ENCODE measurements around the gene GNA15.
"Not testable (repeated sequence)": the region's sequence is repeated elsewhere in the genome, so short reads cannot be mapped to it uniquely, and the experiment has no call there.

GNA15 gene

DNA sequence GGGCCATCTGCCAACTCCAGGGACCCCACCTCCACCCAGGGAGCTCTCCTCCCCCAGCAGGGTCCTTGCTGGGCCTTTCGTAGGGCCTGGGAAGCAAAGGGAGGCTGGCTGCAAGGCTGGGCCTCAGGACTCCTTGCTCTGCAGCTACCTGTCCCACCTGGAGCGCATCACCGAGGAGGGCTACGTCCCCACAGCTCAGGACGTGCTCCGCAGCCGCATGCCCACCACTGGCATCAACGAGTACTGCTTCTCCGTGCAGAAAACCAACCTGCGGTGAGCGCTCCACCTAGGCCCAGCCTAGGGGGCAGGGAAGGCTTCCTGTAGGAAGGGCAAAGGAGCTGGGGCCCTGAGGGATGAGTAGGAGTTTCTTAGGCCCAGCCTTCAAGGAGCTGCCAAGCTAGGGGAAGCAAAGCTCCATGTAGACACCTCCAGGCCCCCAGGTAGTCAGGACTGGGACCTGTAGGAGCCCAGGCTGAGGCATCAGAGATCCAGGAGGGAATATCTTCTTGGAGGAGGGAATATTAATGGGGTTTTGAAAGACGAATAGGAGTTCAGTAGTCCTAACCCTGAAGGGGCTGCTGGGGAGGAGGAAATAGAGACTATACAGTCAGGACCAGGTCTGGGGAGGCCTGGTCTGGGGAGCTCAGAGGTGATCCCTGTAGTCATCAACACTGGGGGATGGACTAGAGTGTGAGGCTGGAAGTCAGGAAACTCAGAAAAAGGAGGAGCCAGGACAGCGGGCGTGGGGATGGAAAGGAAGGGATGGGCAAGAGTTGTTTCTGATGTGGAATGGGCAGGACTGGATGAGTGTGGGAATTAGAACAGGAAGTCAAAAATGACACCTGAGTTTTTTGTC is 16.0 kb downstream of the GNA15 start:
- no peak for DNase-seq

DNA sequence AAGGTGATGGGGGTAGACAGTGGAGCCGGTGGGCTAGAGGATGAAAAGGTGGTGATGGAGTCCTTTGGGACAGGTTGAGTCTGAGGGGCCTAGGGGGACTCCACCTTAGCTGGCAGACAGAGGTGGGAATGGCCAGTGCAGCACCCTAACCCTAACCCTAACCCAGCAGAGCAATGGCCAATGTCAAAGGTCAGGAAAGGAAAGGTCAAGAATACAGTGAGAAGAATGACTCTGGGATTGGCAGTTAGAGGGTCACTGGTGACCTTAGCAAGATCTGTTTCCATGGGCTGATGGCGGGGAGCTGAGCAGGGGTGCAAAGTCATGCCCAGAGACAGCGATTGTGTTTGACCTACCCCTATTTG is 16.6 kb downstream of the GNA15 start:
- no peak for DNase-seq

DNA sequence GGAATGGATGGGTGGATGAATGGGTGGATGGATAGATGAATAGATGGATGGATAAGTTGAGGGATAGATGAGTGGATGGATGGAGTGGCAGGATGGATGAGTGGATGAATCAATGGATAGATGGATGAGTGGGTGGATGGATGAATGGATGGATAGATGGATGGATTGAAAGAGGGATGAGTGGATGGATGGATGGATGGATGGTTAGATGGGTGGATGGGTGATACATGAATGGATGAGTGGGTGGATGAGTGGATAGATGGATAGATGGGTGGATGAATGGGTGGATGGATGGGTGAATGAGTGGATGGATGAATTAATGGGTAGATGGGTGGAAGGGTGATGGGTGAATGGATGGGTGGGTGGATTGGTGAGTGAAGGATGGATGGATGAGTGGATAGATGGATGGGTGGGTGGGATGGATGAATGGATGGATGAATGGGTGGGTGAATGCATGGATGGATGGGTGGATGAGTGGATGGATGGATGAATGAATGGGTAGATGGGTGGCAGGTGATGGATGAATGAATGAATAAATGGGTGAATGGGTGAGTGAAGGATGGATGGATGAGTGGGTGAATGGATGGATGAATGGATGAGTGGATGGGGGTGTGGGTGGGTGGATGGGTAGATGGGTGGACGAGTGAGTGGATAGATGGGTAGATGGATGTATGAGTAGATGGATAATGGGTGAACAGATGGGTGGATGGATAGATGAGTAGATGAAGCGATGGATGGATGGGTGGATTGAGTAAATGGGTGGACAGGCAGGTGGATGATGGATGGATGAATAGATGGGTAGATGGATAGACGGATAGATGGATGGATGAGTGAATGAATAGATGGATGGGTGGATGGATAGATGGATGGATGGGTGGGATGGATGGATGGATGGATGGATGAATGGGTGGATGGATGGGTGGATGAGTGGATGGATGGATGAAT is 17.7 kb downstream of the GNA15 start:
- DNase-seq: no peak

DNA sequence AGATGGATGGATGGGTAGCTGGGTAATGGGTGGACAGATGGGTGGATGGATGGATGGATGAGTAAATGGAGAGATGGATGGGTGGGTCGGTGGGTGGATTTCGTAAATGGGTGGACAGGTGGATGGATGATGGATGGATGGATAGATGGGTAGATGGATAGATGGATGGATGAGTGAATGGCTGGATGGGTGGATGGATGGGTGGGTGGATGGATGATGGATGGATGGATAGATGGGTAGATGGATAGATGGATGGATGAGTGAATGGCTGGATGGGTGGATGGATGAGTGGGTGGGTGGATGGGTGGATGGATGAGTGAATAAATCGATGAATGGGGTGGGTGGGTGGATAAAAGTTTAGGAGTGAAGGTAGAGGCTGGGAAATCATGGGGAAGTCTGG is 18.6 kb downstream of the GNA15 start:
- DNase-seq: not testable (repeated sequence)

DNA sequence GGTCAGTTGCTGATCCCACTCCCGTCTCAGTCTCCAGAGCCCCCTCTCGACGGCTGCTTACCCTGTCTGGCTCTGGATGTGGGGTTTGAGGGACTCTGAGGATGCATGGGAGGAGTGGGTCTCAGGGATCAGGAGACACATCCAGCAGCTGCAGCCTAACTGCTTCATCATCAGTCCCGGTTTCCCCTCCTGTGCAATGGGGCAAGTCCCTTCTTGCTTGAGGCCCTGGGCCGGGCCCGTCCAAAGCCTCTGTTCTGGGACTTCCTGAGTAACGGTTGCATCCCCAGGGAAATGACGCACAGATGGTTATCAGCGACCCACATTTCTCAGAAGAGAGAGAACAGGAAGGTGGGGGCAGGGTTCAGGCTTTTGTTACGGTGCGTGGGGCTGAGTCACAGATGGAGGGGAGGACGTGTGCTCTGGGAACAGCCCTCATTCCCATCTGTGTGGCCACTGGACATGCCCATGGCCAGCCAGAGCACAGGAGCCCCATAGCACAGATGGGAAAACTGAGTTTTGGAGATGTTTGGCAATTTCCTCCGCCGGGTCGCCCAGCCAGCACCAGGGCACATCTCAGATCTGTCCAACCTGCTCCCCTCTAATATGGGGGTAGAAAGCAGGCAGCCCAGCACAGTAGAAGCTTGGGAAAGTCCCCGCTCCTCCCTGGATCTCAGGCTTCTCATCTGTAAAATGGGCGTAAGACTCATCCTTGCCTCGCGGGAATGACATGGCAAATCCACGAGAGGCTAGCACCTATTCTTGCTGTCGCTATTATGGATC is 19.3 kb downstream of the GNA15 start:
- peak; percentile 90 to 91 for DNase-seq

- no peak for DNase-seq
These were observed 21.4 kb downstream of the GNA15 start for GRCh38 chr19:3157096-3157845.

DNA sequence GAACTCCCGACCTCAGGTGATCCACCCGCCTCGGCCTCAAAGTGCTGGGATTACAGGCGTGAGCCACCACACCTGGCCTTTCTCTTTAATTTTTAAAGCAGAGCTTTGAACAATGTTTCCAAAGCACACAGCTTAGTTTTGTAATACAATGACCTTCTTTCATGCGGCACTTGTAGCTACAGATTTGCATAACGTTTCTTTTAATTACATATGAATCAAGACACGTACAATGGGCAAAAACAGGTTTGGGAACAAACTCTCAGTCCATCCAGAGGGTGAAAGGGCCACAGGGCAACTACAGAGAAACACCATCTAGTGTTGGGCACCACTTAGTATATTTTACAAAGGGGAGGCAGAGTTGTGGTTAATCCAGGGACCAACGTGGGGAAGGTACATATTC is 23.7 kb downstream of the GNA15 start:
- no peak for DNase-seq

- no peak for DNase-seq
These were observed 24.4 kb downstream of the GNA15 start for GRCh38 chr19:3160219-3160618.

DNA sequence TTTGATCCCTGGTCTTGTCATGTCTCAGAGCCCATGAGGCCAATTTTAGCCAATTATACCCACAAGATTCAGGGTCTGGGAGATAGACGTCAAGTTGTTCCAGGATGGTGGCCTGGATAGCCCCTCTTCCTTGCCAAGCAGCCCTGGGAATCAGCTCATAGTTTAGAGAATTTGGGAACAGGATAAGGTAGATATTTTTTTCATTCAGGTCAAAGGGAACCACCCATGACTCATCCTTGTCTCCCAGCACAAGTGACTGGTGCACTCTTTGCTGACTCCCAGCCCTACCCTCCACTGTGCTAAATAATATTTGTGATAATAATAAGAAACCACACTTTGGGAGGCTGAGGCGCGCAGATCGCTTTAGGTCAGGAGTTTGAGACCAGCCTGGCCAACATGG is 25.6 kb downstream of the GNA15 start:
- DNase-seq: no peak

DNA sequence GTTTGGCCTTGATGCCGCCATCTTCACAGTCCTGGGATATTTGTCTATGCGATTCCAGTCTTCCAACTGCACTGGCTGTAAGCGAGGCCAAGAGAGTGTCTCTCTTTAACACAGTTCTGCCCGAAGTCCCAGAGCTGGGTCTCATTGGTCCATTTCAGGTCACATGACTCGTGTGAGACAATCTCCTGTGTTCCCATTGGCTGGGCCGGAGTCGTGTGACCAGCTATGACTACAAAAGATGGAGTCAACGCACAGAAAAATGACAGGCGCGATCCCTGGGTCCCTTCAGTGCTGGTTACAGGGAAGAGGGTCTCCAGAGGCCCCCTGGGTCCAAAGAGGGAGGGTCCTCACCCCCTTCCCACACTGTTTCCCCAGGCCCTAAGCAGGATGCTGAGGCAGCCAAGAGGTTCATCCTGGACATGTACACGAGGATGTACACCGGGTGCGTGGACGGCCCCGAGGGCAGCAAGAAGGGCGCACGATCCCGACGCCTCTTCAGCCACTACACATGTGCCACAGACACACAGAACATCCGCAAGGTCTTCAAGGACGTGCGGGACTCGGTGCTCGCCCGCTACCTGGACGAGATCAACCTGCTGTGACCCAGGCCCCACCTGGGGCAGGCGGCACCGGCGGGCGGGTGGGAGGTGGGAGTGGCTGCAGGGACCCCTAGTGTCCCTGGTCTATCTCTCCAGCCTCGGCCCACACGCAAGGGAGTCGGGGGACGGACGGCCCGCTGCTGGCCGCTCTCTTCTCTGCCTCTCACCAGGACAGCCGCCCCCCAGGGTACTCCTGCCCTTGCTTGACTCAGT is 26.8 kb downstream of the GNA15 start:
- no peak for DNase-seq

- DNase-seq: peak; percentile 71 to 77
These were observed 27.5 kb downstream of the GNA15 start for GRCh38 chr19:3163230-3163886.

GRCh38 chr19:3163943-3164342 is 28.1 kb downstream of the GNA15 start:
- DNase-seq: no peak

- DNase-seq: no peak
These were observed 31.9 kb downstream of the GNA15 start for GRCh38 chr19:3167533-3168272.

DNA sequence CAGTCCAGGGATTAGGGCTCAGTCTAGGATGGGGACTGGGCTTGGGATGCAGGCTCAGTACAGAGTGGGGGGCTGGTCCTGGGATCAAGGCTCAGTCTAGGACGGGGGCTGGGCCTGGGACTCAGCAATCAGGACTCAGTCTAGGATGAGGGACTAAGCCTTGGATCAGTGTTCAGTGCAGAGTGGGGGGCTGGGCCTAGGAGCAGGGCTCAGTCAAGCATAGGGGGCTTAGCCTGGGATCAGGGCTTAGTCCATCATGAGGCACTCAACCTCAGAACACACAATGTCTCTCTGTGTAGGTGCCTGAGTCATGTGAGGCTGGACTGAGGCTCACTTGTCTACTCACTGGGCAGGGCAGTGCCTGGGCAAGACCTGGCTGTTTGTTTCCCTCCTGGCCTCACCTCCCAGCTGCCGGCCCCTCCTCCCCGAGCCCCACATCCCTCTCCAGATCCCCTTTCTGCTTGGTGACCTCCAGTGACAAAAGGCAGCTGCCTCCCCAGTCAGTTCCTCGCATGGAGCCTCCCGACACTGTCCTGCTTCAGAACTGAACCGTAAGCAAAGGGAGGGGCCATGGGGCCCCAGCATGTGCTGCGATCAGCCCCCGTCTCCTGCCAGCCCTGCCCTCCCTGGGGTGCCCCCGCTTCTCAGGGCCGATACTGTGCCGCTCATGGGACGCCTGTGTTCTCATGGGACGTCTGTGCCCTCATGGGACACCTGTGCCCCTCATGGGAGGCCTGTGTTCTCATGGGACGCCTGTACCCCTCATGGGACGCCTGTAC is 36.2 kb downstream of the GNA15 start:
- DNase-seq: no peak

GRCh38 chr19:3172673-3173000 is 36.8 kb downstream of the GNA15 start:
- DNase-seq: not testable (repeated sequence)

- DNase-seq: peak in 1 of 2 donors; percentile 37
These were observed 40.2 kb downstream of the GNA15 start for GRCh38 chr19:3175781-3176714.

GRCh38 chr19:3176715-3177501 is 41.1 kb downstream of the GNA15 start:
- DNase-seq: peak; percentile 77 to 78

Measured in activated CD4-positive, alpha-beta T cell treated with anti-CD3 and anti-CD28 coated beads for 4 hours (primary cell).